ENCODE data around the gene VWDE.

DNA sequence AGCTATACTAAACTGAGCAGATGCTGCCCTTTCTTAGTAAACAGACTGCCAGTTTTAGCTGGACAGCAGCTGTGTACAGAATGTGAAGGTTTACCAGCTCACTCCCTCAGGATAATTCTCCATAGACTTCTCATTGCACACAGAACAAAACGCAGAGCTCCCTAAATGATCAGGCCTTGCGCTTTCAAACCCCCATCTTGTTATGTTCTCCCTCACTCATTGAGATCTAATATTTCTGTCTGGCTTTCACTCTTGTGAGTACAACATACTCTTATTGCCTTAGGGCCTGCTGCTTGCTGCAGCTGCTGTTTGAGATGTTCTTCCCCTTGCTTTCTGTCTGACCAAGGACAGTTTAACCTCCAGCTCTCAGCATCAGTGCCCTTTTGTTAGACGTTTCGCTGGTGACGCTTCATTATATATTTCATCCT is 17.3 kb downstream of the VWDE start:
- TF ChIP-seq, protein P1, sequence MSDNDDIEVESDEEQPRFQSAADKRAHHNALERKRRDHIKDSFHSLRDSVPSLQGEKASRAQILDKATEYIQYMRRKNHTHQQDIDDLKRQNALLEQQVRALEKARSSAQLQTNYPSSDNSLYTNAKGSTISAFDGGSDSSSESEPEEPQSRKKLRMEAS (IDR thresholded peaks at IDR 0.05), result no peak
- TF ChIP-seq GABPA (IDR thresholded peaks at IDR 0.05; ENCODE audit: borderline replicate concordance, insufficient read depth, low read length), result no peak
- no peak for TF ChIP-seq POLR2A (IDR thresholded peaks at IDR 0.05; ENCODE audit: control extremely low read depth in 1 of 2, low read depth in 2 of 2, low read length in 2 of 2)
- TF ChIP-seq, protein P2, sequence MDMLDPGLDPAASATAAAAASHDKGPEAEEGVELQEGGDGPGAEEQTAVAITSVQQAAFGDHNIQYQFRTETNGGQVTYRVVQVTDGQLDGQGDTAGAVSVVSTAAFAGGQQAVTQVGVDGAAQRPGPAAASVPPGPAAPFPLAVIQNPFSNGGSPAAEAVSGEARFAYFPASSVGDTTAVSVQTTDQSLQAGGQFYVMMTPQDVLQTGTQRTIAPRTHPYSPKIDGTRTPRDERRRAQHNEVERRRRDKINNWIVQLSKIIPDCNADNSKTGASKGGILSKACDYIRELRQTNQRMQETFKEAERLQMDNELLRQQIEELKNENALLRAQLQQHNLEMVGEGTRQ (IDR thresholded peaks at IDR 0.05; ENCODE audit: low read length), result no peak
- TF ChIP-seq TEAD4 (IDR thresholded peaks at IDR 0.05; ENCODE audit: low read depth, low read length), result no peak
- no peak for TF ChIP-seq ASH2L (IDR thresholded peaks at IDR 0.05; ENCODE audit: low read length)
- TF ChIP-seq, protein P3, sequence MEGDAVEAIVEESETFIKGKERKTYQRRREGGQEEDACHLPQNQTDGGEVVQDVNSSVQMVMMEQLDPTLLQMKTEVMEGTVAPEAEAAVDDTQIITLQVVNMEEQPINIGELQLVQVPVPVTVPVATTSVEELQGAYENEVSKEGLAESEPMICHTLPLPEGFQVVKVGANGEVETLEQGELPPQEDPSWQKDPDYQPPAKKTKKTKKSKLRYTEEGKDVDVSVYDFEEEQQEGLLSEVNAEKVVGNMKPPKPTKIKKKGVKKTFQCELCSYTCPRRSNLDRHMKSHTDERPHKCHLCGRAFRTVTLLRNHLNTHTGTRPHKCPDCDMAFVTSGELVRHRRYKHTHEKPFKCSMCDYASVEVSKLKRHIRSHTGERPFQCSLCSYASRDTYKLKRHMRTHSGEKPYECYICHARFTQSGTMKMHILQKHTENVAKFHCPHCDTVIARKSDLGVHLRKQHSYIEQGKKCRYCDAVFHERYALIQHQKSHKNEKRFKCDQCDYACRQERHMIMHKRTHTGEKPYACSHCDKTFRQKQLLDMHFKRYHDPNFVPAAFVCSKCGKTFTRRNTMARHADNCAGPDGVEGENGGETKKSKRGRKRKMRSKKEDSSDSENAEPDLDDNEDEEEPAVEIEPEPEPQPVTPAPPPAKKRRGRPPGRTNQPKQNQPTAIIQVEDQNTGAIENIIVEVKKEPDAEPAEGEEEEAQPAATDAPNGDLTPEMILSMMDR (IDR thresholded peaks at IDR 0.05; ENCODE audit: control extremely low read depth in 1 of 3, insufficient read depth in 1 of 3, low read depth in 1 of 3, low read length in 3 of 3), result no peak
- no peak for TF ChIP-seq YY1 (IDR thresholded peaks at IDR 0.05; ENCODE audit: low read depth, low read length)
- TF ChIP-seq CHD2 (IDR thresholded peaks at IDR 0.05; ENCODE audit: low read length), result no peak

All from H1 (cell line).